ENCODE measurements around the gene PPP1R36. TPM values are rescaled to one million over a fixed set of nuclear protein-coding genes. Genes with fewer than 3 reads are reported as not detected.
A peak's percentile ranks its signal among the peaks of the same experiment; 100 is the strongest.
"Not testable (repeated sequence)": the region's sequence is repeated elsewhere in the genome, so short reads cannot be mapped to it uniquely, and the experiment has no call there.

The PPP1R36 gene
- polyA plus RNA-seq, 1 donor = 2.6 TPM

- Histone ChIP-seq H3K4me3 (ENCODE audit: low read length) (no peak overlapping the region), H3K27ac (ENCODE audit: low read length) (peak overlapping the region; percentile 15), H3K4me1 (ENCODE audit: control insufficient read depth, insufficient read depth, low read length) (no peaks in the 10 kb centered on the region), H3K36me3 (ENCODE audit: control insufficient read depth, insufficient read depth, low read length) (no peaks in the 10 kb centered on the region), H3K27me3 (ENCODE audit: control insufficient read depth, insufficient read depth, low read length) (no peaks in the 10 kb centered on the region), H3K9me3 (ENCODE audit: control insufficient read depth, low read depth, low read length) (no peaks in the 10 kb centered on the region)
- no CpG with 5 or more reads among the region's 1 CpG for WGBS (ENCODE audit: insufficient coverage, low lambda C conversion rate)
- DNase-seq = no peak
Observed at GRCh38 chr14:64612021-64612380, 62.2 kb downstream of the PPP1R36 start.

- no peak overlapping the region for H3K4me3 ChIP-seq (ENCODE audit: low read length)
- H3K27ac ChIP-seq (ENCODE audit: low read length) = no peak overlapping the region
- no CpG with 5 or more reads among the region's 2 CpGs for WGBS (ENCODE audit: insufficient coverage, low lambda C conversion rate)
- H3K36me3 ChIP-seq (ENCODE audit: control insufficient read depth, insufficient read depth, low read length) = no peaks in the 10 kb centered on the region
- H3K4me1 ChIP-seq (ENCODE audit: control insufficient read depth, insufficient read depth, low read length) = no peaks in the 10 kb centered on the region
- H3K27me3 ChIP-seq (ENCODE audit: control insufficient read depth, insufficient read depth, low read length) = no peaks in the 10 kb centered on the region
- DNase-seq = no peak
- no peaks in the 10 kb centered on the region for H3K9me3 ChIP-seq (ENCODE audit: control insufficient read depth, low read depth, low read length)
Observed at GRCh38 chr14:64612971-64613666, 63.4 kb downstream of the PPP1R36 start.

- H3K27ac ChIP-seq (ENCODE audit: low read length) = no peak overlapping the region
- H3K36me3 ChIP-seq (ENCODE audit: control insufficient read depth, insufficient read depth, low read length) = no peaks in the 10 kb centered on the region
- no peak for DNase-seq
- WGBS (ENCODE audit: insufficient coverage, low lambda C conversion rate) = no CpG with 5 or more reads among the region's 2 CpGs
- no peaks in the 10 kb centered on the region for H3K4me1 ChIP-seq (ENCODE audit: control insufficient read depth, insufficient read depth, low read length)
- H3K27me3 ChIP-seq (ENCODE audit: control insufficient read depth, insufficient read depth, low read length) = no peaks in the 10 kb centered on the region
- no peak overlapping the region for H3K4me3 ChIP-seq (ENCODE audit: low read length)
- no peaks in the 10 kb centered on the region for H3K9me3 ChIP-seq (ENCODE audit: control insufficient read depth, low read depth, low read length)
Observed at GRCh38 chr14:64614166-64614565, 64.4 kb downstream of the PPP1R36 start.

GRCh38 chr14:64614805-64615391 lies 65.1 kb downstream of the PPP1R36 start:
- WGBS (ENCODE audit: insufficient coverage, low lambda C conversion rate) = no CpG with 5 or more reads among the region's 7 CpGs
- Histone ChIP-seq H3K36me3 (ENCODE audit: control insufficient read depth, insufficient read depth, low read length) (no peaks in the 10 kb centered on the region), H3K4me3 (ENCODE audit: low read length) (no peak overlapping the region), H3K4me1 (ENCODE audit: control insufficient read depth, insufficient read depth, low read length) (no peaks in the 10 kb centered on the region), H3K27ac (ENCODE audit: low read length) (no peak overlapping the region), H3K27me3 (ENCODE audit: control insufficient read depth, insufficient read depth, low read length) (no peaks in the 10 kb centered on the region), H3K9me3 (ENCODE audit: control insufficient read depth, low read depth, low read length) (no peaks in the 10 kb centered on the region)
- DNase-seq = no peak

- not testable (repeated sequence) for H3K27me3 ChIP-seq (ENCODE audit: control insufficient read depth, insufficient read depth, low read length); H3K9me3 ChIP-seq (ENCODE audit: control insufficient read depth, low read depth, low read length); H3K36me3 ChIP-seq (ENCODE audit: control insufficient read depth, insufficient read depth, low read length); H3K4me3 ChIP-seq (ENCODE audit: low read length); DNase-seq; H3K4me1 ChIP-seq (ENCODE audit: control insufficient read depth, insufficient read depth, low read length); H3K27ac ChIP-seq (ENCODE audit: low read length)
- 100% methylated on average over 3 of the region's 8 CpGs for WGBS (ENCODE audit: insufficient coverage, low lambda C conversion rate)
Observed at GRCh38 chr14:64617872-64618408, 68.2 kb downstream of the PPP1R36 start.

GRCh38 chr14:64620910-64621309 lies 71.1 kb downstream of the PPP1R36 start:
- Histone ChIP-seq H3K4me3 (ENCODE audit: low read length) (no peak overlapping the region), H3K27ac (ENCODE audit: low read length) (no peak overlapping the region), H3K27me3 (ENCODE audit: control insufficient read depth, insufficient read depth, low read length) (no peaks in the 10 kb centered on the region), H3K4me1 (ENCODE audit: control insufficient read depth, insufficient read depth, low read length) (peaks cover 9% of the 10 kb centered on the region), H3K36me3 (ENCODE audit: control insufficient read depth, insufficient read depth, low read length) (no peaks in the 10 kb centered on the region), H3K9me3 (ENCODE audit: control insufficient read depth, low read depth, low read length) (no peaks in the 10 kb centered on the region)
- DNase-seq = no peak
- WGBS (ENCODE audit: insufficient coverage, low lambda C conversion rate) = no CpG with 5 or more reads among the region's 1 CpG

GRCh38 chr14:64623554-64624165 lies 73.9 kb downstream of the PPP1R36 start:
- no peaks in the 10 kb centered on the region for H3K36me3 ChIP-seq (ENCODE audit: control insufficient read depth, insufficient read depth, low read length)
- no peak overlapping the region for H3K4me3 ChIP-seq (ENCODE audit: low read length)
- no peaks in the 10 kb centered on the region for H3K9me3 ChIP-seq (ENCODE audit: control insufficient read depth, low read depth, low read length)
- DNase-seq = no peak
- 100% methylated on average over 2 of the region's 7 CpGs for WGBS (ENCODE audit: insufficient coverage, low lambda C conversion rate)
- no peak overlapping the region for H3K27ac ChIP-seq (ENCODE audit: low read length)
- H3K4me1 ChIP-seq (ENCODE audit: control insufficient read depth, insufficient read depth, low read length) = peaks cover 14% of the 10 kb centered on the region
- no peaks in the 10 kb centered on the region for H3K27me3 ChIP-seq (ENCODE audit: control insufficient read depth, insufficient read depth, low read length)

- H3K27ac ChIP-seq (ENCODE audit: low read length) = peak overlapping the region; percentile 11
Observed at GRCh38 chr14:64625386-64626232, 75.8 kb downstream of the PPP1R36 start.

GRCh38 chr14:64628940-64629408 lies 79.2 kb downstream of the PPP1R36 start:
- H3K9me3 ChIP-seq (ENCODE audit: control insufficient read depth, low read depth, low read length) = no peaks in the 10 kb centered on the region
- no peaks in the 10 kb centered on the region for H3K27me3 ChIP-seq (ENCODE audit: control insufficient read depth, insufficient read depth, low read length)
- peaks cover 15% of the 10 kb centered on the region for H3K4me1 ChIP-seq (ENCODE audit: control insufficient read depth, insufficient read depth, low read length)
- 80% methylated on average over 1 of the region's 7 CpGs for WGBS (ENCODE audit: insufficient coverage, low lambda C conversion rate)
- no peaks in the 10 kb centered on the region for H3K36me3 ChIP-seq (ENCODE audit: control insufficient read depth, insufficient read depth, low read length)
- peak; percentile 28 to 39 for DNase-seq
- no peak overlapping the region for H3K4me3 ChIP-seq (ENCODE audit: low read length)
- H3K27ac ChIP-seq (ENCODE audit: low read length) = peak overlapping the region; percentile 59

More at GRCh38 chr14:64625386-64626232, 75.8 kb downstream of the PPP1R36 start:
- peak in 1 of 2 donors; percentile 69 for DNase-seq
- Histone ChIP-seq H3K36me3 (ENCODE audit: control insufficient read depth, insufficient read depth, low read length) (no peaks in the 10 kb centered on the region), H3K4me3 (ENCODE audit: low read length) (no peak overlapping the region), H3K27me3 (ENCODE audit: control insufficient read depth, insufficient read depth, low read length) (no peaks in the 10 kb centered on the region), H3K9me3 (ENCODE audit: control insufficient read depth, low read depth, low read length) (no peaks in the 10 kb centered on the region), H3K4me1 (ENCODE audit: control insufficient read depth, insufficient read depth, low read length) (peaks cover 15% of the 10 kb centered on the region)
- WGBS (ENCODE audit: insufficient coverage, low lambda C conversion rate) = 20% methylated on average over 1 of the region's 15 CpGs

- H3K27ac ChIP-seq (ENCODE audit: low read length) = no peak overlapping the region
- DNase-seq = no peak
- no CpG with 5 or more reads among the region's 1 CpG for WGBS (ENCODE audit: insufficient coverage, low lambda C conversion rate)
- H3K9me3 ChIP-seq (ENCODE audit: control insufficient read depth, low read depth, low read length) = no peaks in the 10 kb centered on the region
- no peaks in the 10 kb centered on the region for H3K36me3 ChIP-seq (ENCODE audit: control insufficient read depth, insufficient read depth, low read length)
- no peaks in the 10 kb centered on the region for H3K27me3 ChIP-seq (ENCODE audit: control insufficient read depth, insufficient read depth, low read length)
- H3K4me3 ChIP-seq (ENCODE audit: low read length) = no peak overlapping the region
- peaks cover 8% of the 10 kb centered on the region for H3K4me1 ChIP-seq (ENCODE audit: control insufficient read depth, insufficient read depth, low read length)
Observed at GRCh38 chr14:64630778-64631177, 81.0 kb downstream of the PPP1R36 start.

Measured in large intestine (tissue), 3 donors.